ENCODE measurements around the gene SLC9C1.

Gene SLC9C1

DNA sequence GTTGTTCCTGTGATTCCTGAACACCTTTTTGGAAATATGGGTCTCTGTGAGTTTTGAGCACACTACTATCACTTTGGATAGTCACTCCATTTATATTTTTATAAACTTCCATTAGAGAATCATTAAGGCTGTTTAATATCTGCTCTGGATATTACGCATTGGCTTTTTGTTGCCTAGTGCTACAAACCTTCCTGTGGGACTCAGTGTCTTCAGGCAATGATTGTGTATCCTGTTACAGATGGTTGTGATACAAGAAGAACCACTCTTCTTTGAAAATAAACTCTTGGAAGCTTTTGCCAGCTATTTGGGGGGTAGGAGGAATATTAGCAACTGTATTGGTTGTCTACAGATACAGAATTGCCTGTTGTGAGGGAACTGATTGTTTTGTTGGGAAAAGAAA lies 176.6 kb downstream of the SLC9C1 start:
- TF ChIP-seq ZFX (IDR thresholded peaks at IDR 0.05; ENCODE audit: borderline replicate concordance): no peak
- TF ChIP-seq, protein P1, sequence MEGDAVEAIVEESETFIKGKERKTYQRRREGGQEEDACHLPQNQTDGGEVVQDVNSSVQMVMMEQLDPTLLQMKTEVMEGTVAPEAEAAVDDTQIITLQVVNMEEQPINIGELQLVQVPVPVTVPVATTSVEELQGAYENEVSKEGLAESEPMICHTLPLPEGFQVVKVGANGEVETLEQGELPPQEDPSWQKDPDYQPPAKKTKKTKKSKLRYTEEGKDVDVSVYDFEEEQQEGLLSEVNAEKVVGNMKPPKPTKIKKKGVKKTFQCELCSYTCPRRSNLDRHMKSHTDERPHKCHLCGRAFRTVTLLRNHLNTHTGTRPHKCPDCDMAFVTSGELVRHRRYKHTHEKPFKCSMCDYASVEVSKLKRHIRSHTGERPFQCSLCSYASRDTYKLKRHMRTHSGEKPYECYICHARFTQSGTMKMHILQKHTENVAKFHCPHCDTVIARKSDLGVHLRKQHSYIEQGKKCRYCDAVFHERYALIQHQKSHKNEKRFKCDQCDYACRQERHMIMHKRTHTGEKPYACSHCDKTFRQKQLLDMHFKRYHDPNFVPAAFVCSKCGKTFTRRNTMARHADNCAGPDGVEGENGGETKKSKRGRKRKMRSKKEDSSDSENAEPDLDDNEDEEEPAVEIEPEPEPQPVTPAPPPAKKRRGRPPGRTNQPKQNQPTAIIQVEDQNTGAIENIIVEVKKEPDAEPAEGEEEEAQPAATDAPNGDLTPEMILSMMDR (IDR thresholded peaks at IDR 0.05): no peak
- no peak overlapping the region for H3K27ac ChIP-seq

DNA sequence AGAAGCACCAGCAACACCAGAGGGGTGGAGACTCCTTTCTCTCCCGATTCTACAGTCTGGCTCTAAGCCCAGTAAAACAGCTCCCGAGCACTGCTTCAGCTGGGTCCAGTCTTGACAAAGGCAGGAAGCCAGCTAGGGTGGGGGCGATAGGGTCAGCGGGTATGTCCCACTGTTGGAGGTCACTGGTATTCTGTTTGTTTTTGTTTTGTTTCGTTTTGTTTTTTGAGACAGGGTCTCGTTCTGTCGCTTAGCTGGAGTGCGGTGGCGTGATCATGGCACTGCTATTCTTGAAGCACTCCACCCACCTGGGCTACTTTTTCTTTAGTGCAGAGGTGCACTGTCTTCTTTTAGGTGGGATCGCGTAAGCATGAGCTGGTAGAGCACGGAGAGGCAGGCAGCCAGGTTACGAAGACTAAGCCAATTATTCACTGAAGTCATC lies 177.2 kb downstream of the SLC9C1 start:
- TF ChIP-seq, protein P1 (IDR thresholded peaks at IDR 0.05): no peak
- TF ChIP-seq ZFX (IDR thresholded peaks at IDR 0.05; ENCODE audit: borderline replicate concordance): no peak
- H3K27ac ChIP-seq: no peak overlapping the region

DNA sequence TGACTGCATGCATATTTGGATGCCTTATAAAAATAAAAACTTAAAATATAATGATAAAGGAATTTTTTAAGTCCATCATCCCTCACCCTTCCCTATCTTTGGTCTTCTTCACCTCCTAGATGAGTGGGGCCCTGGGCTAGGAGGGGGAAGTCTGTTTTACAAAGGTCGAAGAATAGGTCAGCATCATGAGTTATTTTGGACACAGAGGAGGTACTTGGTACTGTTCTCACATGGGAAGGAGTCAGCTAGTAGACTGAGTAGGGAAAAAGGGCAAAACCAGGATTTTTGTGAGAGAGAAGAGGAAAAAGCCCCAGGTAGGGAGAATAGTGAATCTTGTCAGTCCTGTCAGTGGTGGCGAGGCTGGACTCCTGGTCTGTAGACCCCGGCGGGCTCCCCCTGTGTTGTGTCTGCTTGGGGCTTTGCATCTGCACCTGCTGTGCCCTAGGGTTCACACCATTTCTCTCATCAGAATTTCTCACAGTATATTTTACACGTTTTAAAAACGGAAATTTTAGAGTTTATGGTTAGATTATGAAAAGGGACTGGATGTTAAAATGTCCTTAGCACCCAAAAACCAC lies 178.1 kb downstream of the SLC9C1 start:
- H3K27ac ChIP-seq: no peak overlapping the region
- TF ChIP-seq, protein P1 (IDR thresholded peaks at IDR 0.05): no peak
- no peak for TF ChIP-seq ZFX (IDR thresholded peaks at IDR 0.05; ENCODE audit: borderline replicate concordance)

DNA sequence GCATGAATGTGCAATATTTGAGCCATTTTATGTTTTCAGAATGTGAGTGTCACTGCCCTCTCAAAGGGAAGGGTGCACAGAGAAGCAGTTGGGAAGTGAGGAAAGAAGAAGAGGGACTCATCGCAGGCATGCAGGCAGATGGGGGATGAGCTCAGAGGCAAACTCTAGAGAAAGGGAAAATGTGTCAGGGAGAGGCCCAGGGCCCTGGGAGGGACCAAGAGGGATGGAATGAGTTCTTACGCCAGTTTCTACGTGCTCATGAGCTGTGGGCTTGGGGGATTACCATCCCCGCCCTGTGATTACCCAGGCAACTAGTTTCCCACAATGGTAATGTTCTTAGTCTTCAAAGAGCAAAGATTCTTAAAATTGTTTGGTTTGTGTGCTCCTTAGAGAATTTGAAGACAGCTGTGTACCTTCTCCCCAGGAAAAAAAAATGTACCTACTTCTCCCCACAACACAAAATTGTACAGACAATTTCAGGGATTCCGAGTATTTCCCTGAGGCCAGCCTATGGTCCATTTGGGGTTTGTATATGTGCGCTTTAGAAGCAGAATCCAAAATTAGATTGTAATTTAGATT lies 178.8 kb downstream of the SLC9C1 start:
- no peak overlapping the region for H3K27ac ChIP-seq
- TF ChIP-seq, protein P1 (IDR thresholded peaks at IDR 0.05): no peak
- no peak for TF ChIP-seq ZFX (IDR thresholded peaks at IDR 0.05; ENCODE audit: borderline replicate concordance)

DNA sequence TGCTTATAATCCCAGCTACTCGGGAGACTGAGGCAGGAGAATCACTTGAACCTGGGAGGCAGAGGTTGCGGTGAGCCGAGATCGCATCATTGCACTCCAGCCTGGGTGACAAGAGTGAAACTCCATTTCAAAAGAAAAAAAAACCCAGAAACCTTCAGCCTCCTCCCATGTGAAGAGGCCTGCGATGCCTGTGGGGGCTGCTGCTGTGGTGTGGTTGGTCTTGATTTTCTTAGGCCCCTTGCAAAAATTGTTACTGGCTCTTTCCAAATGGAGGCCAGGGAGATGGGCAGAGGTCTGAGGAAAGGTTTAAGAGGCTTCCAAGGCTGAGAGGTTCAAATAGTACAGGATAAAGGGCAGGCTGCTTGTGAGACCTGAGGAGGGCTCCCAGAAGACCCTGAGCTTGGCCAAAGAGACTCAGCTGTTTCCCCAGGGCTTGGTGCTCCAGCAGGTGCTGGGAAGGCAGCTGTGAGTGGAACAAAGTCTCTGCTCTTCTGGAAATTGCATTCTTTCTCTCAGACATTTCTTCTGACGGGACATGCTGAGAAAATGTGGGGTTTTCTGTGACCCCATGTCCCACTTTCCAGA lies 179.3 kb downstream of the SLC9C1 start:
- TF ChIP-seq ZFX (IDR thresholded peaks at IDR 0.05; ENCODE audit: borderline replicate concordance): no peak
- TF ChIP-seq, protein P1 (IDR thresholded peaks at IDR 0.05): no peak
- H3K27ac ChIP-seq: no peak overlapping the region

DNA sequence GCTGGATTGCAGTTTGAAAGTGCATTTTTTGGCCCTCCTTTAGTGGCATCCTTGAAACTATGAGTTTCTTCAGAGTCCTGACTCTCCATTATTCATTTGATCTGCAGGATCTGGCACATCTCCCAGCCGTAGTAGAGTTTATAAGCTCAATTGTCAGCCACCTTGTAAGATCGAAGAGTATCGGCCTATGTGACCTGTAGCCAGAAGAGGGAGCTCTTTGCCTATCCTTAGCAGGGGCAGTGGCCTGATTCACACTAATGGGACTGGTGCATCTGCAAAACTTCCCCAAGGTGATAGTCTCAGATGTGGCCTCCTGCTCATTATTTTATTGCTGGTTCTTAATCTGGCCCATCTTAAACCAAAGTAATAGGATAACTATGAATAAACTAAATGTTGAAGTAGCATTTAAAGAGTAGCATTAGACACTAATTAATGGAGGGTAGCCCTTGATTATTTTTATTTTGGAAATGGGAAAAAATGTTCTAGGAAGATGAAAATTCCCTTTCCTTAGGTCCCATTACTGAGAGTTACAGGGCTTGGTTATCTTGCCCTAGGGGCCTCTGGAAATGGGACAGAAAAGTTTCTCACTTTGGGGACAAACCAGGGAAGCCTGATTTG lies 182.1 kb downstream of the SLC9C1 start:
- H3K27ac ChIP-seq: no peak overlapping the region
- TF ChIP-seq ZFX (IDR thresholded peaks at IDR 0.05; ENCODE audit: borderline replicate concordance): no peak
- TF ChIP-seq, protein P1 (IDR thresholded peaks at IDR 0.05): peak; percentile 86

DNA sequence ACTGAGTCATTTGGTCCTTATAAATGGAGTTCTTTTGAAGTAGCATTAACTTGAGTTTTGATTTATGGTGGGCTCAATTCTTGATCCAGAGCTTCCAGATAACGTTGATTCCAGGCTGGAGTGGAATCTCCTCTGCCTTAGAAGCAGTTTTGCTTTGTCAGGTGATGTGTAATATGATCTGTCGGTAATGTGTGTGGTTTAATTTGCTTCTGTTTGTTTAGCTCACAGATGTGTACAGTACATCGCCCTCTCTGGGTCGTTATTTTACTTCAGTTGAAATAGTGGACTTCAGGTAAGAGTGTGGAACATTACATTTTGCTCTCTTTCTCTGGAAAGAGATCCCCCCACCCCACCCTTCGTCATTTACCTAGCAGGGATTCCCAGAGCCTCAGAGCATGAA lies 184.7 kb downstream of the SLC9C1 start:
- H3K27ac ChIP-seq: peak overlapping the region; percentile 62
- TF ChIP-seq, protein P1 (IDR thresholded peaks at IDR 0.05): no peak
- TF ChIP-seq ZFX (IDR thresholded peaks at IDR 0.05; ENCODE audit: borderline replicate concordance): no peak

Measured in 22Rv1 (cell line).